Endometrial microvascular endothelial cells (primary cell): ENCODE measurements around the gene MTHFD2L. TPM values are rescaled to one million over a fixed set of nuclear protein-coding genes. Genes with fewer than 3 reads are reported as not detected.

Source experiments
- in situ Hi-C: cut with HindIII; loops from 2 replicates; pipeline ENCODE4 v1.10.0; 2017; ENCODE audit warnings: low sequenced_read_pairs, low pct_unique_long_range_greater_than_20kb; ENCODE audit errors: inconsistent ontology term
- total RNA-seq: library from RNA; depleted of rRNA; stranded (reverse); fragments of >200 nt; gene quantifications from one replicate; pipeline ENCODE4 v1.2.3, GENCODE V29; 2015; ENCODE audit errors: inconsistent ontology term

Gene MTHFD2L
- total RNA-seq, 1 donor from 2014 or later: 18.1 TPM

DNA sequence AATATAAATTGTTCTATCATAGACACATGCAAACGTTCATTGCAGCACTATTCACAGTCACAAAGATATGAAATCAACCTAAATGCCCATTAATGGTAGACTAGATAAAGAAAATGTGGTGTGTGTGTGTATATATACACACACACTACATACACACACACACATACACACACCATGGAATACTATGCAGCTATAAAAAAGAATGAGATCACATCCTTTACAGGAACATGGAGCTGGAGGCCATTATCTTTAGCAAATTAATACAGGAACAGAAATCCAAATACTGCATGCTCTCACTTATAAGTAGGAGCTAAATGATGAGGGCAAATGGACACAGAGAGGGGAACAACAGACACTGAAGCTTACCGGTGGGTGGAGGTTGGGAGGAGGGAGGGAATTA is 65.2 kb downstream of the MTHFD2L start:
- in situ Hi-C loops: no loop called here

DNA sequence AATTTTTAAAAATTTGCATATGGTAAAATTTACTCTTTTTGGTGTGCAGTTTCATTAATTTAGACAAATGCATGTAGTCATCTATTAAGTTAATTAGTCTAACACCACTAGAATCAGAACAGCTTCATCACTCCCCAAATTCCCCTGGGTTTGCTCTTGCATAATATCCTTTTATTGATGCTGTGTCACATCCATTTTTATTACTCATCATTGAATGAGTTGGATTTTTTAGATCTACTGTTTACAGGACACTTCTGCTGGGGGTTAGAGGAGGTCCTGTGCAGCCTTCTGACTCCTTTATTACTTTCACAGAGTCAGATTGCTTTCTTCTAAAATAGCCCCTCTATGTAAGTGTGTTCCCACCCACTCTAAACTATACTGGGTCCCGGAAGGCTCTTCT is 65.9 kb downstream of the MTHFD2L start:
- in situ Hi-C loops: no loop called here

DNA sequence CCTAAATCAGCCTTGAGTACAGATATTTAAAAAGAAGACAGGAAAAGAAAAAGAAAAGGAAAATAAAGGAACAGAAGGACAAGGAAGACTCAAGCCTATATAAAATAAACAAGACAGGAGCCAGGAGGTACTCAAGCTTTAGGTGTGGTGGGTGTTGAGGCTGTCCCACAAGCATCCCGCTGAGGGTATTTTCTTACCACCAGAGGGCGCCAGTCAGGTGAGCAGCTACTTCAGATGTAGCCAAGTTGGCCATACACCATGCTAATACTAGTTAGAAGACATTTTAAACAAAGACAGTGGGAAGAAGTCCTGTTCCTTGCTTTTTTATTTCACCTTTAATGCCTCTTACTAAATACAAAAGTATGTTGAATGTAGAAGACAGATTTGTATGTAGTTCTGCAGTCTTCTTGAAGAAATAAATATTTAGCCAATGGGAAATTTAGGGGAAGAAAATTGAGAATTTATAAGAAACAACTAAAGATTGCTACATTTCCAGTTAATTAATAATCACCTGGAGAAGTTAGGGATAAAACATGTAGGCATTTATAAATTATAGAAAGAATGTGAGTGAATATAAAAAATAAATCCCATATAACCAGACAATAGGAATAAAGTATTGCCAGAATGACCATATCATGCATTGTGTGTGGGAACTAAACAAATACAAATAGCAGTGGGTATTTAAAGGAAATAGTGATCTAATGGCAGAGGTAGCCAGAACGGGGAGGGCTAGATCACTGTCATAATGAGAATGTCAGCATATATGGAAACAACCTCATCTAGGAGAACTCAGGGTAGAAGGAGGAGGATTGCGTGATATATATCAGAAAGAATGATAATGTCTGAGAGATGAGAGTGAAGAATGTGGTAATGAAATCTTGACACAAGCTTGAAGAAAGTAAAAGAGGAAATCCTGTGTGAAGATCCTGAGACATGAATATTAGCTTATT is 71.0 kb downstream of the MTHFD2L start:
- in situ Hi-C loops: loop anchor here (5.0 kb wide), 1 partner anchor 78 kb away; the partner anchor contains the start of gene EPGN

DNA sequence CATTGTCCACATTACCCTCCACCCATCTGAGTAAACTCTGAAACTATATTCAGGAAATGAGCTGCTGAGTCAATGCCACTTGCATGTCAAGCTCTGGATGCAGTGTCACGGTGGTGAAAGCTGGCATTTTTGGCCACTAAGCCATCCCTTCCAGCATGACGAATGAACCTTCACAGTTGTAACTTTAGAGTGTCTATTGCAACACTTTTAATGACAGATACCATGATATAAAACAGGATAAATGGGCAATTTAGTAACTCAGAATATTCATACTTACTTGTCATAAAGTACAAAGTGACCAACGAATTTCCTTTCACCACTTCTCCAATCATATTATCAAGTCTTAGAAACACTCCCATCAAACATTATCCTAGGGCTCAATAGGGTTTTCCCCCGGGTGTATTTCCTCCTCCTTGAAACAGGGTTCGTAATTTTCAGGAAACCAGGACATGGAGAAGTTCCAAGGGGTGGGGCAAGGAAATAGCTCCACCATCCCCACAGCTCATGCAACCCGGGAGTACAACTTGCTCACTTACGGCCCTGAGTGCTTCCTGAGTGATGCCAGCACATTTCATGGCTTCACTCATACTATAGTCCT is 73.1 kb downstream of the MTHFD2L start:
- in situ Hi-C loops: no loop called here

DNA sequence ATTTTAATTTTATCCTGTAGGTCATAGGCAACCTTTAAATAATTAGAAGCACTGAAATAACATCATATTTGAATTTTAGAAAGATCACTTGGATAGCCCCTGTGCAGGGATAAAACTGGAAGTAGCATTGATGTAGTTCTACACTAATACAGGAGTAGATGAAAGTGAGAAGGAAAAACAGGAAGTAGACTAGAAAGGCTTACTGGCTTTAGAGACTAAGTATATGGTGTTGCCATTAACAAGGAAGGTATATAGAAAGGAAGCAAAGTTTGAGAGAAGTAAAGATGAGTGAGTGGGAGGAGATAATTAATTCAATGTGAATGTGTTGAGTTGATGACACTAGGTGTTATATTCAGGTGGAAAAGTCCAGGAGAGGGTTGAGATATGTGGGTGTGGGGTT is 77.2 kb downstream of the MTHFD2L start:
- in situ Hi-C loops: no loop called here

DNA sequence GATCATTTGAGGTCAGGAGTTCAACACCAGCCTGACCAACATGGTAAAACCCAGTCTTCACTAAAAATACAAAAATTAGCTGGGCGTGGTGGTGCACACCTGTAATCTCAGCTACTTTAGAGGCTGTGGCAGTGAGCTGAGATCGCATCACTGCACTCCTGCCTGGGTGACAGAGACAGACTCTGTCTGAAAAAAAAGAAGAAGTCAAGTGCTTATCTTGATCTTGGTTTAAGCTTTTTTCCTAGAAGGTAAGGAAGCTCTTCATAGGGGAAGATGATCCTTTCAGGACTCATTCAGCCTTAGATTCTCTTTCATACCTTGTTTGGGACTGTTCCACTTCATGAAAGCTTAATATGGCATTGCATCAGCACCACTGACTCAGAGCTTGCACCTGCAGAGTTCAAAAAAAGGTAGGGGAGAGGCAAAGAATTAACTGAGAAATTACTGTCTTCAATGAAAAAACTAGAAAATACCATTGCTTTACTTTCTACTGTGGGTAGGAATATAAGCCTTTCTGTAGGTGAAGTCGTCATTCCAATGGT is 79.6 kb downstream of the MTHFD2L start:
- in situ Hi-C loops: no loop called here

DNA sequence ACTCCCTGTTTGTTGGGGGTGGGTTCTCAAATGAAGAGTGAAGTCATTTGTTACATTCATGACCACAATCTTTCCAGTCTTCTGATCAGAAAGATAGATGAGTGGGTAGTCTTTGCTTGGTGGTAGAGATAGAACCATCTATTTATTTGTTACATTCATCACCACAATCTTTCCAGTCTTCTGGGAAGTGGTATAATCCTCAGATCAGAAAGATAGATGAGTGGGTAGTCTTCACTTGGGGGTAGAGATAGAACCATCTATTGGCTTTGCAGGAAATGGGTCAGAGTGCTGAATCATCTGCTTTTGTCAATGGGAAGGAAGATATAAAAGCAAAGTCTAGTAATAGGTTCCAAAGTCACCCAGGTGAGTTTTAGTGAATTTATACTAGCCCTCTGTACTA is 86.1 kb downstream of the MTHFD2L start:
- in situ Hi-C loops: no loop called here

DNA sequence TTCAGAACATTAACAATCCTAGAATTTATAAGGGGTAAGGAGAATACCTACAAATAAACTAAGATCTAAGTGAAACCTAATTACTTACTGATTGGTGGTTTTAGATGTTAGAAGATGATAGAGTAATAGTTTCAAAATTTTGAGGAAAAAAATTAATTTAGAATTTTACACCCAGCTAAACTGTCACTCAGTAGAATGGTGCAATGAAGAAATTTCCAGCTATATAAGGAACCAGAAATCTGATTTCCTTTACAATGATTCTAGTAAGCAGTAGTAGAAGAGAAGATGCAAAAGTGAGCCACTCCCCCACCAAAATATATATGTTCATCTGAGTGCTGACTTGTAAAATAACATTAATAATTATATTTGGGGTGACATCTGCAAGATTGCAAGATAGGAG is 95.0 kb downstream of the MTHFD2L start:
- in situ Hi-C loops: no loop called here

DNA sequence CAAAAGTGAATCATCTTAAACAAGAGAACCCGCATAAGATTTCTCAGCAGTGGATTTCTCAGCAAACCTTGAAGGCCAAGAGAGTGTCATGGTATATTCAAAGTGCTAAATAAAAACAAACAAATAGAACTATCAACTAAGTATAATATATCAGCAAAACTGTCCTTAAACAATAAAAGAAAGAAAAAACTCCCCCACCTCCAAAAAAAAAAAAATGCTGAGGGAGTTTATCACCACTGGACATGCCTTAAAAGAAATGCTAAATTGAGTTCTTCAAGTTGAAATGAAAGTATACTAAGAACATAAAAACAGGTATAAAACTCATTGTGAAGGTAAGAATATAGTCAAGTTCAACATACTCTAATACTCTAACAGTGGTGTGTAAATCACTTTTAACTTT is 96.5 kb downstream of the MTHFD2L start:
- in situ Hi-C loops: no loop called here

DNA sequence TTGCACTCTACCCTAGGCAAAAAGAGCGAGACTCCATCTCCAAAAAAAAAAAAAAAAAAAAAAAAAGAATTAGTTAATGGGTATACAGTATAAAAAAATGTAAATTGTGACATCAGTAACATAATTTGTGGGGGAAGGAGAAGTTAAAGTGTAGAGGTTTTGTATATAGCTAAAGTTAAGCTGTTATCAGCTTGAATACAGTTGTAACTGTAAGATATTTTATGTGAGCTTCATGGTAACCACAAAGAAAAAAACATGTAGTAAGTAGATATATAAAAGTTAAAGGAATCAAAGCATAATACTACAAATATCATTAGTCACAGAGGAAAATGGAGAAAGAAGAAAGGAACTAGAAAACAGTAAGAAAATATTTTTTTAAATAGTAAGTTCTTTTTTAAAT is 97.2 kb downstream of the MTHFD2L start:
- in situ Hi-C loops: no loop called here

DNA sequence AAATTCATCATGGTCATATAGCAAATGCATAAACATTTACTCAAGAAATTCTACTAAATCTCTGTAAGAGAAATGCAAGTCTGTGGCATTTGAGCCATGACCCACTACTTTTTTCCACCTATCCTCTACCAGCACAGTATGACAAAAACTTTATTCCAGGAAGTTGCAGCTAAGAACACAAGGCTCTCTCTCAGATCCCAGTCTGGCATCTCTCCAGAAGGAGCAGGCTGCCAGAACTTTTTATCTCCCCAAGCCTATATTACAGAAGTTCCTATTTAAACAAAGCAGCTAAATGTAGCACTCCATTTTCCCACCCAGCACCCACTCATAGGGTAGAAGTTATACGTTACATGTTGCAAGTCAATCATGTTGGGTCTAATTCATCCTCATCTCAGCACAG is 101.0 kb downstream of the MTHFD2L start:
- in situ Hi-C loops: no loop called here

DNA sequence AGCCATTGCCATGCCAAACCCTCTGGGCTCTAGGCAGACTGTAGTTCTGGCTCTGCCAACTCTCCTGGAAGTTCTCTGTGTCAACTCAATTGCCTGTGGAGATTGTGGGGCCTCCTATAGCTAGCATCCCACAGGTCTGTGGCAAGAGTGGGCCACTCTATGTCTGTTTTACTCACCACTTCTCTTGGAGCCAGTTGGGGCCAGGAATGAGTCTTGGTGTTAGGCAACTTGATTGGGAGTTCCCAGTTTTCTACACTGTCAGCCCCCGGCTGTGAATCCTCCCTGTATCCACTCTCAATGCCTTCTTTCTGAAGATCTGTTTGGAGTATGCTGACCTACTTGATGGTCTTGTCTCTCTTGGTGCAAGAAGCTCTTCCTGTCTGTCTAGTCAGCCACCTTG is 102.1 kb downstream of the MTHFD2L start:
- in situ Hi-C loops: no loop called here

DNA sequence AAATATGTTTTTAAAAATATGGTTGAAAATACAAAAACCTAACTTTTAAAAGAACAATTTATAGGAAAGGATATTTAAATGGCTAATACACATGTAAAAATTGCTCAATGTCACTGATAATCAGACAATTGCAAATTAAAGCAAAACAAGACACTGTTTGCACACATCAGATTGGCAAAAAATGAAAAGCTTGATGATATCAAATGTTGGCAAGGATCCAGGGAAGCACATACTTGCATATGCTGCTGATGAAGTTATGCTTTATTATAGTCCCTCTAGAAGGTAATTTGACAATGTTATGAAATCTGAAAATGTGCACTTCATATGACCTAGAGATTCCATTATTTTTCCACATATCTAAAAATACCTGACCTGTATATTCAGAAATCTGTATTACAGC is 104.6 kb downstream of the MTHFD2L start:
- in situ Hi-C loops: no loop called here

DNA sequence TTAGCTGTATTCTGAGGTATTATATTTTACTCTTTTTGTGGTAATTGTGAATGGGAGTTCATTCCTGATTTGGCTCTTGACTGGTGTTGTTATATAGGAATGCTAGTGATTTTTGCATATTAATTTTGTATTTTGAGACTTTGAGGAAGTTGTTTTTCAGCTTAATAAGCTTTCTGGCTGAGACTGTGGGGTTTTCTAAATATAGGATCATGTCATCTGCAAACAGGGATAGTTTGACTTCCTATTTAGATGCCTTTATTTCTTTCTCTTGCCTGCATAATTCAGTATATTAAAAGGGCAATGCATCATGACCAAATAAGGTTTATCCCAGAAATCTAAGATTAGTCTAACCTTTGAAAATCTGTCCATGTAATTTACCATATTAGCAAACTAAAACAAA is 105.6 kb downstream of the MTHFD2L start:
- in situ Hi-C loops: no loop called here

DNA sequence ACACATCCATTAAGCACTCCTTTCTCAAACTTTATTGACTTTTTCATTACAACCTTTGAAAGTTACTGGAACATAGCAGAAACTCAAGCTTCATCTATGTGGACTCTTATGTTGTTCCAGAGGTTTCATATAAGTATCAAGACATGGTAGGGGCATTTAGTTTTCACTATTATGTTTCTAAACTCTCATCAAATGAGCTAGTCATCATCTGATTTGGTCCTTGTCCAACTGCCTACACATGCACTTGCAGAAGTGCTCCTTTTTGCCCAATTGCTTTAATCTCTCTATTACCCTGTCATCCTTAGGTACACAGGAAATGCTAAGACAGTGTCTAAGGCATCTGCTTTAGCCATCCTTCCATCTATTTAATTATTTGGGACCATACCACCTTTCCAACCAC is 108.2 kb downstream of the MTHFD2L start:
- in situ Hi-C loops: no loop called here

DNA sequence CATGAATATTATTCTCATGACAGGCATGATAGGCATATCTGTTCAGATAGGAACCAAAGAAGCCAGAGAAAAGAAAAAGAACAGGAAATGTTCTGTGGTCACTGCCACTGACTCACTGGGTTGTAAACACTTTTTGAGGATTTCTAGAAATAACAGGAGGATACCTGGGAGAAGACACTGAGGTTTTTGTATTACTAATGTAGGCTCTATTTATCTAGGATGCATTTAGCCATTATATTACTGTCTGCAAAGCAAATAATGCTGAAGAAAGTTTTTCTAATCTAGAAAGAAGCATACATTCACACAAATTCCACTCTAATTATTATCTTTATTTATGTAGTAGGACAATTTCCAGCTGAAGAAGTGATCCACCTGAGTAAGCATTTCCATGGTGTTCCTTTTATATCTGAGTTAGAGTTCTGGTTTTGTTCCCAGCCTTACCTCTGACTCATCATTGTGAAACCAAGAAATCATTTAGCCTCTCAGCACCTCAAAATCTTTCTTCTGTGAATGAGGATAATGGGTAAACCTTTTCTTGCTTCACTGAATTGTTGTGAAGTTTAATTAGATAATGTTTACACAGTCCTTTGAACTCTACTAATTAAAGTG is 110.2 kb downstream of the MTHFD2L start:
- in situ Hi-C loops: no loop called here

DNA sequence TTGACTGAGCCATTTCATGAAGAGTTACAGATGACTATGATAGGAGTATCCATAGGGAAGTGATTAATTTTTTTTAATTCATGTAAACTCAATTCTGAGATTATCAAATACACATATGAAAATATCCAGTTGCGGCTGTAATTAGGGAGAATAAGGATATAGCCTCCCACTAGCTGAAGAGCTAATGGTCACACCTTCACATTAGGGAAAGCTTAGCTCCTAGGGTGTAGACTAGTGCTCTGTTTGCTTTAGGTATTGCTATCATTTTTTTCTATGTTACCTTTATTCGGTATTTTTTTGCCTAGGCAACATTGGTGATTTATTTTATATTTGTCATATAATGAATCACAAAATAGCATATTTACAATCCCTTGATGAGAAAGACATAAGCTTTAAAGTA is 110.7 kb downstream of the MTHFD2L start:
- in situ Hi-C loops: no loop called here

DNA sequence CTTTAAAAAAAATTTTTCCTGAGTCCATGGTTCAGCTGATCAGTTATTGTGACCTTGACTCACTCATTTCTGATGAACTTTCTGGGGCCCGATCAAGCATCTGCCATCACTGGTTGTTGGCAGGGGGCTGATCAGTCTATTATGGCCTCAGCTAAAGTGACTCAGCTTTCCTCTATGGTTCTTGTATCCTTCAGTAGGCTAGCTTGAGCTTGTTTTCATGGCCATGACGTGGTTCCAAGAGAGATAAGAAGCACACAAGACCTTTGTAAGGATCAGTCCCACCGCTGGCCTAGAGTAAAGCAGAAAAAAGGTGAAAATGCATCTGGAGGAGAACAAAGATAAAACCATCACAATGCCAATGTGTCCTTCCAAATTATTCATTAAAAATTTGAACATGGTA is 120.6 kb downstream of the MTHFD2L start:
- in situ Hi-C loops: no loop called here

DNA sequence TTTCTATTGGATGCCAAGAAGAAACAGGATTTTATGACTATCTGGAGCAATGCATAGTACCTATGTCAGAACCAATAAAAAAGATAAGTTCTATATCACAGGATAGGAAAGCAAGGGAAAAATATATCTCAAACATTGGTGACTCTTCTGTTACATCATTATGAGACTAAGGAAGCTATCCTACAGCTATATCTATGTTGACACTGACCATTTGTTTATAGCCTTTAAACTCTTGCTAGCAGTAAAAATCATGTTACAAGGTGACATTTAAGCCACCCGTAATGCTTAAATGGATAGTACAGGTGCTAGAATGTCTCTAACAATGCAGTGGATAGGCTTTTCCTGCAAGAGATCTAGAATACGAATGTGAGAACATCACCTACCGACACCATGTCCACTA is 121.8 kb downstream of the MTHFD2L start:
- in situ Hi-C loops: no loop called here

DNA sequence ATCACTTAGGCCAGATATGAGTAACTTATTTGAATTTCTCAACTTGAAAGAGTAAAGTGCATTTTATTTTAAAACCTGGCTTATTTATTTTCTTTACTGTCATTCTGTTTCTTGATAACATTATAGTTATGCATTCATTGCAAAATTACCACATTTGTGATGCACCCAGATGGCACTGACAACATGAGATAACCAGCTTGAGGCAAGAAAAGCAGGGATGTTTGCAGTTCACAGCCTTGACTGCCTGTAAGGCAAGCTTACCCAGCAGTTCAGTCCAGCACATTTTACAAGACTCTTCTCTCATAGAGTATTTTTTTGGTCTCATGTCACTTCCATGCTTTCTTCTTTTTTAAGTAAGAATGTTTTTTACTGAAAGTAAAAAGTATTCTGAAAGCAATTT is 125.0 kb downstream of the MTHFD2L start:
- in situ Hi-C loops: no loop called here
